Upper lobe of left lung (tissue), 4 donors: ENCODE results near the gene CACNA2D2.

Experiments used
- POLR2A ChIP-seq, 4 donors: fragments of 450-650 bp; IDR thresholded peaks; one replicate each; pipeline ENCODE4 v1.5.1; 2016 to 2017; ENCODE audit warnings: antibody characterized with exemption in 4 of 4, mild to moderate bottlenecking in 2 of 4
- TF ChIP-seq, protein P1 (sequence below), 6 experiments: fragments of 450-650 bp in 4 of 6; fragments of 200-600 bp in 2 of 6; sonication (generic) in 2 of 6; IDR thresholded peaks; one replicate each; pipeline ENCODE4 v1.5.1; 2016 to 2019; ENCODE audit warnings: antibody characterized with exemption in 6 of 6

DNA sequence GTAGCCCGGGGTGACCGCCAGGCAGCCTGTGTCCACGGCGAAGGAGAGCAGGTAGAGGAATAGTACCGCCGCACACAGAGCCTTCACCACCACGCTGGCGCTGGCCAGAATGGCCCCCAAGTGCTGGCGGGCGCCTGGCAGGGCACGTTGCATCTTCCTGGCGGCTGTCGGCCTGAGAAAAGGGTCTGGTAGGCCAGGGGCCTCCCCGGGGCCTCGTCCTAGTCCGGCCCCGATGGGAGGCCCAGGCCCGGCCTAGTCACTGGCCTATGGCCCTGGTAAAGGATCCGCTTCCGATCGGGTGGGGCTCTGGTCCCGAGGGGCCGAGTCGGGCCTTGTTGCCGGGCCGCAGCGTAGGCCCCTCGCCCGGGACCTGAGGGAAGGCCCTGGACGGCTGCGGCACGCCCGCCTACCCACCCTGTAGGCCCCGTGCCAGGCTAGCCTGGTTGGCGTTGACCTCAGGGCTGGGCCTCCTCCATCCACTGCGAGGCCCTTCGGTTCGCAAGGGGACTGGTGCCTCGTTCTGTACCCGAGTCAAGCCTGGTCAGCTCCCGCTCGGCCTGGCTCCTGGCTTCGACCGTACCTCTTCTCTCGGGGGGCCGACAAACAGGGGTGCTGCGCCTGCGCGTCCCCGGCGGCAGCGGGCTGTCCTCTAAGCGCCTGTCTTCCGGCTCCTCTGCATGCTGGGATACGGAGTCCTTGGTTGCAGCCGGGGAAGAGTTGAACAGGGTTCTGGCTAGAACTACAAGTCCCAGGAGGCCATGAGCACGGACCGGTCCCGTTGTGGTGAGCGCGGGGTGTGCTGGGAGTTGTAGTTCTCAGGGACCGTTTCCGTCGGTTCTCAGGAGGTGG lies 144.3 kb downstream of the CACNA2D2 start, which contains the start of gene TMEM115:
- TF ChIP-seq, protein P1, sequence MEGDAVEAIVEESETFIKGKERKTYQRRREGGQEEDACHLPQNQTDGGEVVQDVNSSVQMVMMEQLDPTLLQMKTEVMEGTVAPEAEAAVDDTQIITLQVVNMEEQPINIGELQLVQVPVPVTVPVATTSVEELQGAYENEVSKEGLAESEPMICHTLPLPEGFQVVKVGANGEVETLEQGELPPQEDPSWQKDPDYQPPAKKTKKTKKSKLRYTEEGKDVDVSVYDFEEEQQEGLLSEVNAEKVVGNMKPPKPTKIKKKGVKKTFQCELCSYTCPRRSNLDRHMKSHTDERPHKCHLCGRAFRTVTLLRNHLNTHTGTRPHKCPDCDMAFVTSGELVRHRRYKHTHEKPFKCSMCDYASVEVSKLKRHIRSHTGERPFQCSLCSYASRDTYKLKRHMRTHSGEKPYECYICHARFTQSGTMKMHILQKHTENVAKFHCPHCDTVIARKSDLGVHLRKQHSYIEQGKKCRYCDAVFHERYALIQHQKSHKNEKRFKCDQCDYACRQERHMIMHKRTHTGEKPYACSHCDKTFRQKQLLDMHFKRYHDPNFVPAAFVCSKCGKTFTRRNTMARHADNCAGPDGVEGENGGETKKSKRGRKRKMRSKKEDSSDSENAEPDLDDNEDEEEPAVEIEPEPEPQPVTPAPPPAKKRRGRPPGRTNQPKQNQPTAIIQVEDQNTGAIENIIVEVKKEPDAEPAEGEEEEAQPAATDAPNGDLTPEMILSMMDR (IDR thresholded peaks at IDR 0.05) = peak in 1 of 6 experiments; percentile 9
- TF ChIP-seq POLR2A (IDR thresholded peaks at IDR 0.05) = peak in 3 of 4 donors; percentile 48 to 83 (median 75)
